GM21423 (cell line): ENCODE results near the gene EVA1B.

Source experiments
- ATAC-seq: cut with Tn5 transposase; IDR thresholded peaks from one replicate; pipeline ENCODE4 v1.9.1; 2021; ENCODE audit warnings: mild to moderate bottlenecking, moderate library complexity; ENCODE audit not compliant: unreplicated experiment

The EVA1B gene

DNA sequence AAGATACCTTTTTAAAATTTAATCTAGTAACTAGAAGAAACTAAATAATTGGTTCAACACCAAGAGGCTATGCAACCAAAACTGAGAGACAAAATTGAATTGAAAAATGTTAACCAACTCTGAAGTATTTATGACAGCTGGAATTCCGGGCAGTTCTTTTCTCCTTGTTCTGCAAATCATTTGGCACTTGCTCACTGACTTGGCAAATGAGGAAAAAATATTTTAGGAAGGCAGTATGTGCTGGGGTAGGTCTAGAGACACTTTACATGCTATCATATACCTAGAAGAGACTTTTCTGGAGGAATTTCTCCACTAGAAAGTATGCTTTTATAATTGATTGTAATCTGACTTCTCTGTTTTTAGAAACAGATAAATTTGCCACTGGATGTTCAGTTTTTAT is 39.4 kb downstream of the EVA1B start:
- no peak for ATAC-seq

DNA sequence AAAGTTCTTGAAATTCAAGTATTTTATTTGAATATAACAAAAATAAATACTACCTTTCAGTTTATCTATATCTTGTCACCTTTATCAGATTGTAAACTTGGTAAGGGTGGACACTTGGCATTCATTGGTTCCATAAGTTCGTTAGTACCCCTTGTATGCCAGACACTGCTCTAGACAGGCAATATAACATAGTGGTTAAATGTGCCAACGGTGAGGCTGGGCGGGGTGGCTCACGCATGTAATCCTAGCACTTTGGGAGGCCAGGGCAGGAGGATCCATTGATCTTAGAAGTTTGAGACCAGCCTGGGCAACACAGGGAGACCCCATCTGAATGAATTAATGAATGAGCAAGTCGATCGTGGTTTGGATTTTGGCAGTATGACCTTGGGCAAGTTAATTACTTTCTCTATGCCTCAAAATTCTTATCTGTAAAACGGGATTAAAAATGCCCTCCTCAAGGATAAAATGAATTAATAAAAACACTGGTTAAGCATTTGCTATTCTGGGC is 43.6 kb downstream of the EVA1B start:
- no peak for ATAC-seq

DNA sequence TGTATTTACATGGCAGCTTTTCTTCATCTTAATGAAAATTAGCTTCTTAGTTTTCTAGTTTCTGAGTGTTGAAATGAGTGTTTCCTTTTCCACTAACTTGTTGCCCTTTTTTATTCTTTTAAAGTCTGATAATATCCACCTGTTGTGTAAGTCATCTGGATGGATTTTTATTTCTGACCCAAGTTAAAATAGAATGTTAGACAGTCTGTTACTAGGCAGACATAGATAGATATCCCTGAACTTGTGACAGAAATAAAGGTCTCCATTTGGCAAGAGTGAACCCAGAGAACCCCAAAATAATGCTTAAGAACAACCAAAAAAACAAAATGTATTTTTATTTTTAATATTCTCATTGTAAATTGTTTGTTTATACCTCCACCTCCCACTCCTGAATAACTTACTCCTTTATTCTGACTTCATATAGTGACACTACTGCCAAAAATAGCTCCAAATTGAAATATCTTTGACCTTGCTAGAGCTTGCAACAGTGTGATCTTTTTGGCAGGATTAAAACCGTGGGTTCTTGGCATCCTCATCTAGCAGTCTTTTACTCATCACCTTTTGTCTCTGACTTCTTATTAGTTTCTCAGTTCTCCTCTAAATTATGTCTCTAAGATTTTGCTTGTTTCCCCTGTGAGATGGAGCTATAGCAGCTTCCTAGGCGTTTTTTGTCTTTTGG is 44.2 kb downstream of the EVA1B start:
- ATAC-seq, result no peak

DNA sequence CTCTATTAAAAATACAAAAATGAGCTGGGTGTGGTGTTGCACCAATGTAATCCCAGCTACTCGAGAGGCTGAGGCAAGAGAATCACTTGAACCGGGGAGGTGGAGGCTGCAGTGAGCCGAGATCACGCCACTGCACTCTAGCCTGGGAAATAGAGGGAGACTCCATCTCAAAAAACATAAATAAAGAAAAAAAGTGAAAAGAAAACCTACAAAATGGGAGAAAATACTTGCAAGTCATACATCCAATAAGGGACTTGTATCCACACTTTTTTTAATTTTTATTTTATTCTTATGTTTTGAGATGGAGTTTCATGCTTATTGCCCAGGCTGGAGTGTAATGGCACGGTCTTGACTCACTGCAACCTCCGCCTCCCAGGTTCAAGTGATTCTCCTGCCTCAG is 46.8 kb downstream of the EVA1B start:
- ATAC-seq, result no peak

DNA sequence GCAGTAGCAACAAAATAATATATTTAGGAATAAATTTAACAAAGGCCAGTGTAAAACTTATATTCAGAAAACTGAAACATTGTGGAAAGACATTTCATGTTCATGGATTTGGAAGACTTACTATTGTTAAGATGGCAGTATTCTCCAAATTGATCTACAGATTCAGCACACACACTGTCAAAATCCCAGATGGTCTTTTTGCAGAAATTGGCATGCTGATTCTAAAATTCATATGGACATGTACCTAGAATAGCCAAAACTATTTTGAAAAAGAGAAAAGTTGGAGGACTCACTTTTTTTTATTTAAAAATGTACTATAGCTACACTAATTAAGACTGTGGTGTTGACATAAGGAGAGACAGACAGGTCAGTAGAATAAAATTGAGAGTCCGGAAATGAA is 49.2 kb downstream of the EVA1B start:
- ATAC-seq, result no peak

DNA sequence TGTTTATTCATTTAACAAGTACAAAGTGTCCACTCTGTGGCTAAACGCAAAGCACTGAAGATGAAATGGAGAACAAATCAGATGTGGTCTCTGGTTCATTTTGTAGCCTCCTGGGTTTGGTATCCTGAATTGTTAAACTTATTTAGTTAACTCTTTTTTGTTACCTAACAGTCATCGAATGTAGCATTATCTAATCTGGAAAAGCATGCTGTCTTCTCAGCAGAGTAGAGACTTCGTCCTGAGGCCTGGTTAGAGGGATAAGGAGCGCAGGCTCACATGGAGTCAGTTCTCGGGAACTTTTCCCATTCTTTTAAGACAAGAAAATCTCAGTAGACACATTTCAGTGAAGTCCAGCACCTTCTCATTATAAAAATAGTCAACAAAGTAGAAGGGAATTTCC is 50.4 kb downstream of the EVA1B start:
- no peak for ATAC-seq
